Endothelial cell of umbilical vein (primary cell): ENCODE results near the gene SEBOX. TPM values are rescaled to one million over a fixed set of nuclear protein-coding genes. Genes with fewer than 3 reads are reported as not detected.

ENCODE experiments used
- BruUV-seq: library from RNA; stranded (reverse); fragments of 400-500 nt; replicated peaks from 2 replicates; lab custom pipeline; 2021; lab: Mats Ljungman, UMichigan
- CTCF ChIA-PET: fragments of 300-600, 350-600 bp; sonication (Branson Sonifier 250); formaldehyde crosslinking; loops from one replicate; lab custom pipeline; 2021; ENCODE audit warnings: antibody characterized with exemption, inconsistent platforms; lab: Charles Lee
- POLR2A ChIA-PET: fragments of 300-600, 350-600 bp; sonication (Branson Sonifier 250); formaldehyde crosslinking; loops from one replicate; lab custom pipeline; 2021; ENCODE audit warnings: antibody characterized with exemption, inconsistent platforms; lab: Charles Lee
- DNase-seq: peaks from one replicate; pipeline ENCODE4 v3.0.0-alpha.2; 2011; ENCODE audit warnings: low read depth, low spot score
- FAIRE-seq: peaks from 2 replicates; lab custom pipeline; 2011; peaks lifted over from hg19 to GRCh38; lab: Jason Lieb, UNC
- H2AFZ ChIP-seq: 2 replicates; pipeline ENCODE4 v1.6.0; 2012; ENCODE audit warnings: low read depth, low read length, control low read depth, inconsistent platforms
- H3K27ac ChIP-seq: 2 replicates; pipeline ENCODE4 v1.5.1; 2011; ENCODE audit warnings: low read depth, mild to moderate bottlenecking, control low read depth, low read length, moderate library complexity; ENCODE audit not compliant: insufficient read depth
- H3K27me3 ChIP-seq, 2 experiments: 2 replicates each; pipeline versions ENCODE4 v1.6.0 to v1.6.1; 2011; ENCODE audit warnings: low read length in 2 of 2, mixed read lengths in 1 of 2; ENCODE audit not compliant: control insufficient read depth in 2 of 2, insufficient read depth in 2 of 2
- H3K36me3 ChIP-seq, 2 experiments: 2 replicates in 1 of 2; 3 replicates in 1 of 2; pipeline ENCODE4 v1.5.1; 2011; ENCODE audit warnings: low read length in 2 of 2, mild to moderate bottlenecking in 1 of 2, moderate library complexity in 1 of 2; ENCODE audit not compliant: control insufficient read depth in 2 of 2, insufficient read depth in 2 of 2; ENCODE audit errors: extremely low read depth in 1 of 2
- H3K4me1 ChIP-seq: 3 replicates; pipeline ENCODE4 v1.5.1; 2011; ENCODE audit warnings: mild to moderate bottlenecking, low read length; ENCODE audit not compliant: control insufficient read depth, insufficient read depth; ENCODE audit errors: extremely low read depth
- H3K4me2 ChIP-seq: 2 replicates; pipeline ENCODE4 v1.6.1; 2011; ENCODE audit warnings: low read length, control low read depth, mixed read lengths; ENCODE audit not compliant: insufficient read depth
- H3K4me3 ChIP-seq, 3 experiments: fragments of 200-600 bp in 1 of 3; sonication (generic), shearing (Covaris generic) in 1 of 3; replicated peaks in 1 of 3; 2 replicates each; pipeline ENCODE4 v1.5.1; 2011 to 2016; ENCODE audit warnings: control low read depth in 3 of 3, low read length in 3 of 3, mild to moderate bottlenecking in 2 of 3, inconsistent platforms in 1 of 3, low read depth in 1 of 3, moderate library complexity in 1 of 3; ENCODE audit not compliant: insufficient read depth in 1 of 3
- H3K79me2 ChIP-seq: 2 replicates; pipeline ENCODE4 v1.6.0; 2012; ENCODE audit warnings: low read length, inconsistent platforms; ENCODE audit not compliant: control insufficient read depth, insufficient read depth
- H3K9ac ChIP-seq: replicated peaks from 2 replicates; pipeline ENCODE3; 2011; ENCODE audit warnings: low read length, control low read depth; ENCODE audit not compliant: insufficient read depth; ENCODE audit errors: extremely low read depth
- H3K9me1 ChIP-seq: replicated peaks from 3 replicates; pipeline ENCODE4 v1.6.0; 2011; ENCODE audit warnings: mild to moderate bottlenecking, low read length; ENCODE audit not compliant: control insufficient read depth, insufficient read depth; ENCODE audit errors: extremely low read depth
- H3K9me3 ChIP-seq: replicated peaks from 2 replicates; pipeline ENCODE4 v1.5.1; 2012; ENCODE audit warnings: low read length, inconsistent platforms; ENCODE audit not compliant: control insufficient read depth, insufficient read depth
- H4K20me1 ChIP-seq: replicated peaks from 2 replicates; pipeline ENCODE3; 2011; ENCODE audit warnings: mild to moderate bottlenecking, low read length; ENCODE audit not compliant: control insufficient read depth, insufficient read depth; ENCODE audit errors: extremely low read depth
- GATA2 ChIP-seq: IDR thresholded peaks from 2 replicates; pipeline ENCODE4 v1.7.0; 2011; ENCODE audit warnings: low read depth, mild to moderate bottlenecking, moderate library complexity, mixed read lengths, low read length; ENCODE audit not compliant: insufficient read length, insufficient read depth
- JUN ChIP-seq: IDR thresholded peaks from 2 replicates; pipeline ENCODE4 v1.6.1; 2011; ENCODE audit warnings: borderline replicate concordance, low read depth; ENCODE audit not compliant: insufficient read length, insufficient read depth
- MAX ChIP-seq: IDR thresholded peaks from 2 replicates; pipeline ENCODE4 v1.6.1; 2011; ENCODE audit not compliant: insufficient read depth, insufficient read length
- dilution Hi-C: fragments of 300-500 bp; cut with MboI; formaldehyde crosslinking; loops from one replicate; pipeline ENCODE4 v1.15.0; 2019; ENCODE audit warnings: low sequenced_read_pairs; ENCODE audit not compliant: extremely low pct_ligation_motif_present
- intact Hi-C: fragments of 100-400 bp; cut with micrococcal nuclease; formaldehyde crosslinking; loops from one replicate; pipeline ENCODE4 v1.10.0; 2022
- polyA plus RNA-seq, 4 experiments: library from polyadenylated mRNA; depleted of rRNA in 3 of 4; stranded (reverse) in 3 of 4; unstranded in 1 of 4; fragments of >200 nt; gene quantifications; 2 replicates each; pipeline versions ENCODE4 v1.2.1 to v1.2.3, GENCODE V29; 2011 to 2012; ENCODE audit warnings: missing spikeins in 1 of 4
- total RNA-seq: library from RNA; stranded (reverse); gene quantifications from 2 replicates; pipeline ENCODE4 v1.2.3, GENCODE V29; 2021
- TF ChIP-seq, protein P1 (sequence below), 2 donors: IDR thresholded peaks; 1 replicate in 1 of 2; 2 replicates in 1 of 2; pipeline ENCODE4 v1.5.1; 2011; ENCODE audit warnings: low read length in 2 of 2, mild to moderate bottlenecking in 2 of 2, moderate library complexity in 2 of 2, control low read depth in 1 of 2, inconsistent platforms in 1 of 2, low read depth in 1 of 2; ENCODE audit not compliant: insufficient read depth in 1 of 2; ENCODE audit errors: extremely low read depth in 1 of 2

SEBOX gene
- total and polyA plus RNA-seq, 2 donors (not counting 3 experiments of a cell fraction or from before 2014, with no cell fraction given), result not detected

DNA sequence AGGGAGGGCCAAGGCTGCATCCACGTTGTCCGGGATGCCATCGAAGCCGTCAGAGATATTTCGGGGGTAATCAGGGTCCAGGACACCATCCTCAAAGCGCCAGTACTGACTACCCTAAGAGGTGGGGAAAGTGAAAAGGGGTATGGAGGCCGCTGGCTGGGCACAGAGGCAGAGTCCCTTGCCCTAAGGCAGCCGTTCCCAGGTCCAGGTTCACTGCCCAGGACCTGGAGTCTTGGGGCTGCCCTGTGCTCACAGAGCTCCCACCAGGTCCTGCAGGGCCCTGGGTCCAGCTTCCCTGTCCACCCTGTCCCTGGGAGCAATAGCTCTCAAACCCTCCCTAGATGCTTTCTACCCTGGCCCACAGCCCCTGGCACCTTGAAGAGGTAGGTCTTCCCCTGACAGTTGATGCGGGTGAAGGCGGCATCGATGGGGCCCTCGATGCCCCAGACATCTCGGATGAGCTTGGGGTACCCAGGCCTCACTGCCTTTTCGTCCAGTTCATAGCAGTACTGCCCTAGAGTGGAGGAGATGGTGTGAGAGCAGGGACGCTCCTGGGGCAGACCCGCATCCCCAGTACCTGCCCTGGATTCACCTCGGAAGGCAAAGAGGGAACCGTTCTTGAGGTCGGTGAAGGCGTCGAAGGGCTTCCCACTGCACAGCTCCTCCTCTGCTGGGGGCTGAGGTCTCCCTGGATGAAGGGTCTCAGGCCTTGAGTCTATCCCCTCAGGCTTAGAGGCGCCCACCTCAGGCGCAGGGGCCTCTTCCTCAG, 4.1 kb upstream of the SEBOX start:
- CTCF ChIA-PET, result interaction anchor here (0.7 to 6.7 kb wide), 4 partner anchors 11 to 117 kb away, joined by 3 to 36 read pairs (median 3); partner anchors contain the start of genes POLDIP2 and TNFAIP1
- no TSS peak for BruUV-seq
- POLR2A ChIA-PET, result no interaction called here

More for the DNA sequence above, 4.1 kb upstream of the SEBOX start:
- no peak overlapping the region for H3K4me3 ChIP-seq
- H3K27ac ChIP-seq, result no peak overlapping the region
- intact Hi-C loops (no loop called here), dilution Hi-C loops (no loop called here)
- no peak overlapping the region for H3K9ac ChIP-seq
- H2AFZ ChIP-seq, result no peak overlapping the region
- H3K79me2 ChIP-seq, result no peaks in the 10 kb centered on the region
- no peaks in the 10 kb centered on the region for H3K9me3 ChIP-seq
- FAIRE-seq, result no peak
- no peaks in the 10 kb centered on the region for H3K27me3 ChIP-seq
- H4K20me1 ChIP-seq, result no peaks in the 10 kb centered on the region
- TF ChIP-seq, protein P1, sequence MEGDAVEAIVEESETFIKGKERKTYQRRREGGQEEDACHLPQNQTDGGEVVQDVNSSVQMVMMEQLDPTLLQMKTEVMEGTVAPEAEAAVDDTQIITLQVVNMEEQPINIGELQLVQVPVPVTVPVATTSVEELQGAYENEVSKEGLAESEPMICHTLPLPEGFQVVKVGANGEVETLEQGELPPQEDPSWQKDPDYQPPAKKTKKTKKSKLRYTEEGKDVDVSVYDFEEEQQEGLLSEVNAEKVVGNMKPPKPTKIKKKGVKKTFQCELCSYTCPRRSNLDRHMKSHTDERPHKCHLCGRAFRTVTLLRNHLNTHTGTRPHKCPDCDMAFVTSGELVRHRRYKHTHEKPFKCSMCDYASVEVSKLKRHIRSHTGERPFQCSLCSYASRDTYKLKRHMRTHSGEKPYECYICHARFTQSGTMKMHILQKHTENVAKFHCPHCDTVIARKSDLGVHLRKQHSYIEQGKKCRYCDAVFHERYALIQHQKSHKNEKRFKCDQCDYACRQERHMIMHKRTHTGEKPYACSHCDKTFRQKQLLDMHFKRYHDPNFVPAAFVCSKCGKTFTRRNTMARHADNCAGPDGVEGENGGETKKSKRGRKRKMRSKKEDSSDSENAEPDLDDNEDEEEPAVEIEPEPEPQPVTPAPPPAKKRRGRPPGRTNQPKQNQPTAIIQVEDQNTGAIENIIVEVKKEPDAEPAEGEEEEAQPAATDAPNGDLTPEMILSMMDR (IDR thresholded peaks at IDR 0.05; ENCODE audit: extremely low read depth in 1 of 2, insufficient read depth in 1 of 2, low read depth in 1 of 2, low read length in 2 of 2), result no peak
- TF ChIP-seq GATA2, result no peak
- no peak for TF ChIP-seq JUN
- TF ChIP-seq MAX, result no peak
- no peak for DNase-seq
- peaks cover 13% of the 10 kb centered on the region for H3K4me1 ChIP-seq
- H3K9me1 ChIP-seq, result no peaks in the 10 kb centered on the region
- H3K36me3 ChIP-seq, result peaks cover 0 to 4% of the 10 kb centered on the region in 2 experiments
- H3K4me2 ChIP-seq, result no peak overlapping the region
